Hepatocyte (in vitro differentiated cells): ENCODE measurements around the gene OTOGL.

ENCODE experiments used
- CTCF ChIP-seq: fragments of 200-600 bp; sonication (generic); IDR thresholded peaks from 2 replicates; pipeline ENCODE4 v1.5.1; 2016; ENCODE audit warnings: antibody characterized with exemption, mild to moderate bottlenecking; ENCODE audit not compliant: poor library complexity
- EZH2 ChIP-seq: fragments of 200-600 bp; sonication (generic); IDR thresholded peaks from 2 replicates; pipeline ENCODE4 v1.6.1; 2016; ENCODE audit warnings: antibody characterized with exemption, mild to moderate bottlenecking, borderline replicate concordance

DNA sequence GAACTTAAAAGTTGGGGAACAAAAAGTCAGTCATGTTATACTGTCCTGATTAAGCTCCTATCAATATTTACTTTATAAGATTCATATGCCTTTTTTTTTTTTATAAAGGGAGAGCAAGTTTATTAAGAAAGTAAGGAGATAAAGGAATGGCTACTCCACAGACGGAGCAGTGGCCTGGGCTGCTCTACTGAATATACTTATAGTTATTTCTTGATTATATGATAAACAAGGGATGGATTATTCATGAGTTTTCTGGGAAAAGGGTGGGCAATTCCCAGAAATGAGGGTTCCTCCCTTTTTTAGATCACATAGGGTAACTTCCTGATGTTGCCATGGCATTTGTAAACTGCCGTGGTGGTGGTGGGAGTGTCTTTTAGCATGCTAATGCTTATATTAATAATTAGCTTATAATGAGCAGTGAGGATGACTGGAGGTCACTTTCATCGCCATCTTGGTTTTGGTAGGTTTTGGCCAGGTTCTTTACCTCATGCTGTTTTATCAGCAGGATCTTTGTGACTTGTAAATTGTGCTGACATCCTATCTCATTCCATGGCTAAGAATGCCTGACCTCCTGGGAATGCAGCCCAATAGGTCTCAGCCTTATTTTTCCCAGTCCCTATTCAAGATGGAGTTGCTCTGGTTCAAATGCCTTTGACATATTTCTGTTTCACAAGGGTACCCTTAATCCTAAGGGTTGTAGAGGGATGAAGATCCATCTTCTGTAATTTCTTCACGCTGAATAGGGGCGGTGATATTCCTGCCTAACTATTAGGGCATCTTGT lies 73.9 kb downstream of the OTOGL start:
- no peak for TF ChIP-seq CTCF
- TF ChIP-seq EZH2 = no peak
